ENCODE measurements around the gene PDCL2. TPM values are rescaled to one million over a fixed set of nuclear protein-coding genes. Genes with fewer than 3 reads are reported as not detected.

The PDCL2 gene
- total RNA-seq, 1 donor = not detected

DNA sequence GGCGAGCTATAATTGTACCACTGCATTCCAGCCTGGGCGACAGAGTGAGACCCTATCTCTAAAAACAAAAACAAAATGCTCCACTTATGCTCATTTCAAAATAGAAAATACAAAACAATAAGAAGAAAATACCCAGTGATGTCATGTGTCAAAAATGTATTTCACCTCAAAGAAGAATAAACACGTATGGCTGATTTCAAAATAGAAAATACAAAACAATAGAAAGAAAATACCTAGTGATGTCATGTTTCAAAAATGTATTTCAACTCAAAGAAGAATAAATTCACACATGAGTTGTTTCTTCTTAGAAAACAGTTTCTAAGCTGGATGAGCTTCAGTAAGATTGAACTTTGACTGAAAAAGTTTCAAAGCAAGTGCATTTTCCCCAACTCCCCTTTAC is 20.3 kb upstream of the PDCL2 start:
- DNase-seq (ENCODE audit: low read depth) = no peak
- TF ChIP-seq, protein P1, sequence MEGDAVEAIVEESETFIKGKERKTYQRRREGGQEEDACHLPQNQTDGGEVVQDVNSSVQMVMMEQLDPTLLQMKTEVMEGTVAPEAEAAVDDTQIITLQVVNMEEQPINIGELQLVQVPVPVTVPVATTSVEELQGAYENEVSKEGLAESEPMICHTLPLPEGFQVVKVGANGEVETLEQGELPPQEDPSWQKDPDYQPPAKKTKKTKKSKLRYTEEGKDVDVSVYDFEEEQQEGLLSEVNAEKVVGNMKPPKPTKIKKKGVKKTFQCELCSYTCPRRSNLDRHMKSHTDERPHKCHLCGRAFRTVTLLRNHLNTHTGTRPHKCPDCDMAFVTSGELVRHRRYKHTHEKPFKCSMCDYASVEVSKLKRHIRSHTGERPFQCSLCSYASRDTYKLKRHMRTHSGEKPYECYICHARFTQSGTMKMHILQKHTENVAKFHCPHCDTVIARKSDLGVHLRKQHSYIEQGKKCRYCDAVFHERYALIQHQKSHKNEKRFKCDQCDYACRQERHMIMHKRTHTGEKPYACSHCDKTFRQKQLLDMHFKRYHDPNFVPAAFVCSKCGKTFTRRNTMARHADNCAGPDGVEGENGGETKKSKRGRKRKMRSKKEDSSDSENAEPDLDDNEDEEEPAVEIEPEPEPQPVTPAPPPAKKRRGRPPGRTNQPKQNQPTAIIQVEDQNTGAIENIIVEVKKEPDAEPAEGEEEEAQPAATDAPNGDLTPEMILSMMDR (IDR thresholded peaks at IDR 0.05; ENCODE audit: insufficient read depth, low read length) = no peak
- no peak overlapping the region for H3K4me3 ChIP-seq (ENCODE audit: low read depth, low read length)

DNA sequence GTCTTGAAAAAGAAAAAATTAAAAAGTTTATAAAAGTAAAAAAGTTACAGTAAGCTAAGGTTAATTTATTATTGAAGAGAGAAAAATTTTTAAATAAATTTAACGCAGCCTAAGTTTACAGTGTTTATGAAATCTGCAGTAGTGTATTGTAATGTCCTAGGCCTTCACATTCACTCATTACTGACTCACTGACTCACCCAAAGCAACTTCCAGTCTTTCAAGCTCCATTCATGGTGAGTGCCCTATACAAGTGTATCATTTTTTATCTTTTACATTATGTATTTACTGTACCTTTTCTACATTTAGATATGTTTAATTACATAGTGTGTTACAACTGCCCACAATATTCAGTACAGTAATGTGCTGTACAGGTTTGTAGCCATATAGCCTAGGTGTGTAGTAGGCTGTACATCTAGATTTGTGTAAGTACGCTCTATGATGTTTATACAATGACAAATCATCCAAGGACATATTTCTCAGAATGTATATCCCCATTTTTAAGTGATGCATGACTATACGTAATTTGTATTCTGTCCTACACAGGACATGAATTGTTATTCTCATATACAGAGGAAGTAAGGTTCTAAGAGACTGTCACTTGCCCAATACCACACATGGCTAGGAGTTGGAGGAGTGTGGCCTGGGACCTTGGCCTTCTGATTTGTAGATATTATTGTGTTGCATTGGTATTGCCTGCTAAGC is 19.5 kb upstream of the PDCL2 start:
- TF ChIP-seq, protein P1 (IDR thresholded peaks at IDR 0.05; ENCODE audit: insufficient read depth, low read length) = no peak
- no peak for DNase-seq (ENCODE audit: low read depth)
- no peak overlapping the region for H3K4me3 ChIP-seq (ENCODE audit: low read depth, low read length)

DNA sequence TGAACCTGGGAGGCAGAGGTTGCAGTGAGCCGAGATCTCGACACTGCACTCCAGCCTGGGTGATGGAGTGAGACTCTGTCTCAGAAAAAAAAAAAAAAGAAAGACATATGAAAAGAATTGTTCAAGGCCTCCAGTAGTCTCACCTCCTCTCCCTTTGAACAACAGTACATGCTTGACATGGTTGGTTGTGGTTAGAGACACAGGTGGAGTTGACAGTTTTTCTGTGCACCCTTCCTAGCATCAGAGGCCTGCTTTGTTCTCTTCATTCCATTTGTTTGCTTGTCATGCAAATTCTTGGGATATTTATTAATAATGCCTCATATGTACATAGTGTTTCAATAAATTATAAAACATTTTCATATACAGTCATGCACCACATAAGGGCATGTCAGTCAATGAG is 18.3 kb upstream of the PDCL2 start:
- H3K4me3 ChIP-seq (ENCODE audit: low read depth, low read length) = no peak overlapping the region
- TF ChIP-seq, protein P1 (IDR thresholded peaks at IDR 0.05; ENCODE audit: insufficient read depth, low read length) = no peak
- no peak for DNase-seq (ENCODE audit: low read depth)

DNA sequence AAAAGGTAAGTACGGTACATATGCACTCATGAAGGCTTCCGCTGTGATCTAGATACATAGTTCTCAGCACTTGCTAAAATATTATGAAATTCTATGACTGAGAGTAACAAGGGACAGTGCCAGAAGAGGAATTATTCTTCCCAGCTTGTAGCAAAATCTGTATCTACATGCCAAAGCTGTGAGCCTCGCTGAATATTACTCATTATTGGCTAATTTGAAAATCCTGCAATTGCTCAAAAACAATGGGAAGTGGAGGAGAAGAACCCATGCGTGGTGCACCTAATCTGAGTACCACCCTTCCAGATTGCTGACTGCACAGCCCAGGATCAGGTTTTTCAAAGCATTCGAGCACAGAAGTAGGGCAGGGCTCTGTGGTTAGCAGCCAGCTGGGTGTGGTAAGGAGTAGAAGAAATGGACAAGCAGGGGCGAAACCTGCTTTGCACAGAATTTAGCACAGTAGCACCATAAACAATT is 17.4 kb upstream of the PDCL2 start:
- TF ChIP-seq, protein P1 (IDR thresholded peaks at IDR 0.05; ENCODE audit: insufficient read depth, low read length) = no peak

DNA sequence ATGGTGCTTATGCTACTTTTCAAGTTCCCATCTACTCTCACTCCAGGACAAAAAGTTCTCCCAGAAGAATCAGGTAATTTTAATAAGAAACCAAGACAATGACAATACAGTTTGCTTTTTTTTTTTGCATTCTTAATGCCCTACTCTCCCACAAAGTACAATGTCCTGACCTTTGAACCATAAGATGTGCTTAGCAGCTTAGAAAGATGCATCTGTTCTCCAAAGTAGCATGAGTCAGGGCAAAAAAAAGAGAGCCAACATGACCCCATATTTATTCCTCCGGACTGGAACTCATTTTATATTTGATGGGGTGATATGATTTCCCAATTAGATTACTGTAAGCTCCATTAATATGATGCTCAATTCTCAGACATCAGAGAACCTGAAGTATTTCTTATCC is 16.5 kb upstream of the PDCL2 start:
- no peak for DNase-seq (ENCODE audit: low read depth)
- TF ChIP-seq, protein P1 (IDR thresholded peaks at IDR 0.05; ENCODE audit: insufficient read depth, low read length) = no peak
- H3K4me3 ChIP-seq (ENCODE audit: low read depth, low read length) = no peak overlapping the region

More for the DNA sequence above, 17.4 kb upstream of the PDCL2 start:
- DNase-seq (ENCODE audit: low read depth) = peak; percentile 83
- H3K4me3 ChIP-seq (ENCODE audit: low read depth, low read length) = no peak overlapping the region

DNA sequence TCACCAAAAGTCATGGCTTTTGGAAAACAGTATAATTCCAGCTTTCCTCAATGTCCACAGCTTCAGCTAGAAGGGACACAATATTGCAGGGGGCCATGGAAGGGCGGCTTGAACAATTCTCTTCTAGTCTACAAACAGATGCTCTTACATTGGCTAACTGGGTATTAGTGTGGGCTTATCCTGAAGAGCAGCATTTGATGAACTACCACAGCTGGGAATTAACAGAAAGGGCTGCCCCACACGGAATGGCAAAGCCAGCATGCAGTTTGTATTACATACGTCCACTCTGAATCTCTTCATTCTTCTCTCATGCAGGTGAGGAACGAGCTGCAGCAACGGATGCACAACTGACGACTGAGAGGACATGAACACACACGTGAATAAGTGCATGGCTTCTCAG is 13.0 kb upstream of the PDCL2 start:
- DNase-seq (ENCODE audit: low read depth) = no peak
- TF ChIP-seq, protein P1 (IDR thresholded peaks at IDR 0.05; ENCODE audit: insufficient read depth, low read length) = no peak
- no peak overlapping the region for H3K4me3 ChIP-seq (ENCODE audit: low read depth, low read length)

DNA sequence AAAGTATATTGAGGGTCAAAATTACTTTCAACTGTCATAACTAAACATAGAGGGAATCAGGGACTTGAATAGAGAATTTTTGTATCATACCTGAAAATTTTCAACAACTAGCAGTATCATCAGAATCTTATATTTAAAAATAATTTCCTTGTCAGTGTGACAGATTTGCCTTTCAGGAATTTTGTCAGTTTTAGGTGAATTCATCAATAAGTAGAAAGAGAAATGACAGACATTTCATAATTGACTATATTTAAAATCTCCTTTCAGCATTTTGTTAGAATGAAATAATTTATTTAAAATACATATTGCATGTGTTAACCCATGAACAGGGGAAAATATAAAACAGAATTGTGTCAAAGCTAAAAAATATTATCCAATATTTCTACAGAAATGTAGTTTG is 8.6 kb upstream of the PDCL2 start:
- DNase-seq (ENCODE audit: low read depth) = no peak
- TF ChIP-seq, protein P1 (IDR thresholded peaks at IDR 0.05; ENCODE audit: insufficient read depth, low read length) = no peak
- no peak overlapping the region for H3K4me3 ChIP-seq (ENCODE audit: low read depth, low read length)
